Lung microvascular endothelial cell (primary cell): ENCODE measurements around the gene AVPR2. TPM values are rescaled to one million over a fixed set of nuclear protein-coding genes. Genes with fewer than 3 reads are reported as not detected.

Source experiments
- DNase-seq, 2 donors: peaks; one replicate each; pipeline versions ENCODE4 v3.0.0 to v3.0.0-alpha.2; 2010; ENCODE audit warnings: low read depth in 2 of 2
- total RNA-seq: library from RNA; depleted of rRNA; stranded (reverse); fragments of >200 nt; gene quantifications from 2 replicates; pipeline ENCODE4 v1.2.1, GENCODE V29; 2014

The AVPR2 gene
- total RNA-seq, 1 donor from 2014 or later = 0.99 TPM

DNA sequence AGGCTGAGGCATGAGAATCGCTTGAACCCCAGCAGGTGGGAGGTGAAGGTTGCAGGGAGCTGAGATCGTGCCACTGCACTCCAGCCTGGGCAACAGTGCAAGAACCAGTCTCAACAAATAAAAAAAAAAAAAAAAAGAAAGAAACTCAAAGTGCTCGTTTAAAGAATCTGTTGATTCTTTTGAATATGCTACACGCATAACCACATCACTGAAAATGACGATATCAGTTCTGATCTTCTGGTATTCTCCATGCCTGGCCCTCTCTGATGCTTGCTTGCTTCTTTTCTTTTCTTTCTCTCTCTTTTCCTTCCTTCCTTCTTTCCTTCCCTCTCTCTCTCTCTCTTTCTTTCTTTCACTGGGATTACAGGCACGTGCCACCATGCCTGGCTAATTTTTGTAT lies 7.3 kb downstream of the AVPR2 start:
- DNase-seq = no peak

DNA sequence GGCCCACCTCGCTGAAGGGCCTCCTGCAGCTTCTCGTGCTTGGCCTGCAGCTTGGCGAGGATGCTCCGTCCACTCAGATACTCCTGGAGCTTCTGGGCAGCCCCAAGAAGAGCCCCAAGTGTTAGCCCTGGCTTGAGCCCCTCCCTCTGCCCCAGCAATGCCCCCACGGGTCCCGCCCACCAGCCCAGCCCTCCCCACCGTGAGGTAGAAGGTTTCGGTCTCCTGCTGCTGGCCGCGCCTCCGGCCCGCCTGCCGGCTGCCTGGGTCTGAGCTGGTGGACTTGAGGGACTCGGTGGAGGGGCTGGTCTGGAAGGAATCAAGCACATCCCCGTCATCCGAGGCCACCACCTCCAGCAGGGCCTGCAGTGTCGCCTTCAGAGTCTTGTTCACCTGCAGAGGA lies 8.7 kb downstream of the AVPR2 start:
- no peak for DNase-seq

DNA sequence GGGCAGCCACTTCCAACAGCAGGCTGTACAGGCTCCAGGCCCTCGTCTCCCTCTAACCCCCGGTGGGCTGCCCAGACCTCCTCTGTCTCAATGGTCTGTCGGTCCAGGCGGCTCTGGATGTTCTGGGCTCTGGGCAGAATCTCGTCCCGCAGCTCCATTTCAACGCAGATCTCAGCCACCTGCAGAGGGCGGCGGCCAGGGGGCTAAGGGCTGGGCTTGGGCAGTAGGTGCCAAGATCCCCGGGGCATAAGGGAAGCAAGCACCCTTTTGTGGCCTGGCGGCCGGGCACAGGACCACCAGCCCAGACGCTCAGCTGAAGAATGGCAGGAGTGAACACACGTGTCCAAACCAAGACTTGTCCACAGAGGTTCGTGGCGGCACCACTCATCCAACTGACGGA lies 9.2 kb downstream of the AVPR2 start:
- no peak for DNase-seq

DNA sequence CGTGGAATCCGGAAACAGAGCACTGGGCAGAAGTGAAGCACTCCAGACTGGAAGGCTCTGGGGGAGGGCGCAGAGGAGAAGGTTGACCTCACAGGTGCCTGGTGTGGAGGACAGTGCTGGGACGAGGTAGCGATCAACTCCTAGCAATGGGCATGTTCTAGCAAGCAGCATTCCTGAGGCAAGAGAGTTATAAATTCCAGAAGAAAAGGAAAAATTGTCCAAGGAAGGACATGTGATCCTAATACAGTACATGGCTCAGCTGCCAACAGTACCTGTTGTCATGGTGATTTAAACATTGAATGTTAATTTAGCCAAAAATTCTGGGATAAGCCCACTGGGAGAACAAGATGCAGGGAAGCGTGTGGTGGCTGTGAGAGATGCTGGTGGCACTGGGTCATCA lies 13.4 kb downstream of the AVPR2 start:
- no peak for DNase-seq

DNA sequence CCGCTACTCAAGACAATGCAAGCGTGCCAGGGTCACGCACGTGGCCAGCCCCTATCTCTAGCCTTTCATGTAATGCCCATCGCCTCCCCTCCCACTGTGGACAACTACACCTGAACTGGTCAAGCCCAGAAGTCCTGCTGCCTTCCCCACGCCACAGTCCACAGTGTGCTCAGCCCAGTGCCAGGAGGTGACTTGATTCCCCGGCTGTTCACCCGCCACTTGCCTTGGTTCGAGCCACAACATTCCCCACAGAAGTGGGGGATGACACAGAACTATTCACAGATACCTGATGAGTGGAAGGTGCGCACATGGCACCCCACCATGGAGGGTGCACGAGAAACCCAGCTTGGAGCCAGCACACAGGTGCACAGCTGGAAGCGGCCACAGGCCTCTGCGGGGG lies 14.8 kb downstream of the AVPR2 start:
- no peak for DNase-seq

DNA sequence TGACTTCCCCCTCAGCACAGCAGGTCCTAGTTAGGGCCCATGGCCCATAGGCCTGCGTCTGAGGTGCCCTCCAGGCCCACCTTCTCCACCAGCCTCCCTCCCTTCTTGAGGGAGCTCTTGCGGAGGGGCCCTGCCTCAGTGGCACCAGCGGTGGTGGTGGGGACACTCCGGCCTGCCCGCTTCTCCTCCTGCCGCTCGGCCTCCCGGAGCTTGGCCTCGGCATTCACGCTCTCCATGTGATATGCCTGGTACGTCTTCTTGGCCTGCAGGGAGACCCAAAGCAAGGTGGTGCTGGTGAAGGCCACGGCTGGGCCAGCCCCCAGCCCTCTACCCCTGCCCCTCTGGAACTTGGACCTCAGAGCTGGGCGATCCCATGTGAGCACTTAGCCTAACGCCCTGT lies 16.1 kb downstream of the AVPR2 start:
- no peak for DNase-seq

GRCh38 chrX:153921070-153921469 lies 16.6 kb downstream of the AVPR2 start:
- no peak for DNase-seq

- peak in 1 of 2 donors; percentile 50 for DNase-seq
Observed at GRCh38 chrX:153921511-153922446, 17.3 kb downstream of the AVPR2 start.

DNA sequence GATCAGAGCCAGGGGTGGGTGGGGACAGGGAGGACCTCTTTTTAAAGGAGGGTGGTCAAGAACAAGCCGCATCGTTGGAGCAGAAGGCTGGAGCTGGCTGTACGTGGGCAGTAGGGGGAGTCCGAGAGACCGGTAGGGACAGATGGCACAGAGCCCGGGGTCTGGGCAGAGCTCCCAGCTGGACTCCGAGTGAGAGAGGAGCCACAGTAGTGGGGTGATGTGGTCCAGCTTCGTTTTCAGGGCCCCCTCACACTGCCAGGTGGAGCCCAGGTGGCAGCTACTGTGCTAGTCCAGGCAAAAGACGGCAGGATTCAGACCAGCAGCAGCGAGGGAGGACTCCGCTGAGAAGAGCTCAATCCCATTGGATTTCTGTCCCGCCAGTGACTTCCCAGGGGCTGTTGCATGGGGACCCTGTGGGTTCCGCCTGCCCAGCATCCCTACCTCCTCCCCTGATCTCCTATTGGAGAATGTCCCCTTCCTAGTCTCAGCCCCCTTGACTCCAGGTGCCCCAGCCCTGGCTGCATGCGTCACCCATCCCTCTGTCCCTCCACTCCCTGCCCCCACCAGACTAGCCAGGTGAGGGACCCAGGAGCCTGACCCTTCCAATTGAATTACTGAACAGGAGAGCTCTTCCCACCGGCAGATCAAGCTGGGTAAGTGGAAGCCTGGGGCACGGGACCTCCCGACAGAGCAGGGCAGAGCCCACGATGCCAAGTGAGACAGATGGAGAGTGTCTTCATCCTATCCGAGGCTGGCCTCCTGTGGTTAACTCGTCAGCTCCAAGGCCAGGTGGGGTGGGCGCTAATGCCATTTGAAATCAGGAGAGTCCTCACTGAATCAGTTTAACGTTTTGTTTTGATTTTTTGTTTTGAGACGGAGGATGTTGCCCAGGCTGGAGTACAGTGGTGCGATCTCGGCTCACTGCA lies 18.7 kb downstream of the AVPR2 start:
- DNase-seq = peak; percentile 66 to 88

DNA sequence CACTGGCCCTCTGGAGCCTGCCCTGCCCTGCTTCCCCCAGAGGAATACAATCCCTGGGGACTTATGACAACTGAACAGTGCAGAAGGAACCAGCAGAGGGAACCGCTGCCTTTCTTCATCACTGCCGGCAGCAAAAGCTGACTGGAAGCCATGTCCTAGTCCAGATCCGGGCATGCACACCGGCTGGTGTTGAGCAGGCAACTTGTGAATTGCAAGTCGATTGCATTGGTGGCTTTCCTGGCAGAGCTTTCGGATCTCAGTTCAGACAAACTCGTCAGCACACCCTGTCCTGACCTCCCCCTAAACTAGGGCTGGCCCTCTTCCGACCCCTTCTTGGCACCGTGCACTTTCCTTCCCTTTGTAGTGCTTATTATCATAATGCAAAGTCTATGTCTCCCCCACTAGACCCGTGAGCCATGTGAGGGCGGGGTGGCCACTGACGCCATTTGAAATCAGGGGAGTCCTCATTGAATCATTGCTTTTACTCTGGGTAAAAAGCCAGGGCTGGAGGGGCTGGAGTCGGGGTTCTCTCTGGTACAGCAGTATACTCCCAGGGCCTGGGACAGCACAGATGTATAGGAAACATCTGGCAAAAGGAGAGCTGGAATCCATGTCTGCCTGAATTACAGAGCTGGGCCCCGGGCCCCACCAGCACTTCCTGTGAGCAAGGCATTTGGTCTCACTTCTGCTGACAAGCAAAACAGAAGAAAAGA lies 19.8 kb downstream of the AVPR2 start:
- DNase-seq = peak; percentile 65 to 79

DNA sequence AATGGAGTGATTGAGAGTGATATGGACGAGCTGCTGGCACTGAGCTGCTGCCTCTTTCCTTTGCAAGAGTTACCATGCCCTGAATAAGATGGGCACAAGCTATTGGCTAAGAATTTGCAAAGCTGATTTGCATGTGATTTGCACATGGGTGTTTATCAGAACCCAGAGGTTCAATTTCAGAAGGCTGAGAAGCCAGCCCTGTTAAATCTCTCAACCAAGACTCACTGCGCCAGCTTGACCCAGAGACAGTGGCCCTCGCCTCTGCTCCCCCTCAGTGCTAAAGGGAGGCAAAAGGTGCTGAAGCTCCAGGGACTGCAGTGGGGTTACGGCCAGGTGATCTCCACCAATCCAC lies 20.9 kb downstream of the AVPR2 start:
- no peak for DNase-seq

DNA sequence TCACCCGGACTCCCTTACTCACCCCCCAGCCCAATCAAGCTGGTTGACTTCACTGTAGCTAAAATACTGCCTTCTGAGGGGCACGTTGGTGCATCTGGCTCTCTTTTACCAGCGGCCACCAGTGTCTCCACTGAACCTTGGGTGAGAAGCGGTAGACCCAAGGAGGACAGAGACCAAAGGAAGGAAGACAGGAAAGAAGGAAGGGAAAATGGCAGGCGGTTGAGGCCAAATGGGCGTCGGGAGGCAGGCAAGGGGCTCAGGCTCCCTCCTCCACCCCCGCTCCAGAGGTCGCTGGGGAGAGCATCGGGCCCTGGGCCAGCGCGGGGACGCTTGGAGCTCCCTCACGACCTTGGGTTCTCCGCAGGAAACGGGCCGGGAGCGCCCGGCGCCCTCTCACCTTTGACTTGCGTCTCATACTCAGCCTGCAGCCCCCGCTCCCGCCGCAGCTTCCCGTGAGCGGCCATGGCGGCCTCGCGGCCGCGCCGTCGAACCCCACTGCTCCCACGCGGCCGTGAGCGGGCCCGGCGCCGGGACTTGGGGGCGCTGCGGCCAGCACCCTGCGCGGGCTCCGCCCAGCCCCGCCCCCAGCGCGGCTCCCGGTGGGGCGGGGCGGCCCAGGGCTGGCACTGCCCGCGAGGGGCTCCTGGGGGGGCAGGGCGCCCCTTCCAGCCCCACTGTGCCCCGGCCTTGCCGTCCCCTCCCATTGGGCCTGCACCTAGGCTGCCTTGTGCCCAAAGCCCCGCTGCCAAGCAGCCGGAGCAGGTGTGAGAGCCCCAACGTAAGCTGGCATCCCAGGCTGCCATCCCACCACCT lies 21.5 kb downstream of the AVPR2 start, which contains the start of gene ARHGAP4:
TSS of gene ARHGAP4 (minus strand) at position 526 of the 813 bp plus-strand sequence. CDS start at position 464, 62 bp downstream.
- DNase-seq = no peak

GRCh38 chrX:153926552-153926857 lies 22.0 kb downstream of the AVPR2 start:
- DNase-seq = no peak

- DNase-seq = peak; percentile 58 to 79
Observed at GRCh38 chrX:153926858-153927671, 22.6 kb downstream of the AVPR2 start.

- DNase-seq = no peak
Observed at GRCh38 chrX:153927672-153927921, 23.1 kb downstream of the AVPR2 start.

- peak; percentile 99 for DNase-seq
Observed at GRCh38 chrX:153927922-153928760, 23.7 kb downstream of the AVPR2 start.

DNA sequence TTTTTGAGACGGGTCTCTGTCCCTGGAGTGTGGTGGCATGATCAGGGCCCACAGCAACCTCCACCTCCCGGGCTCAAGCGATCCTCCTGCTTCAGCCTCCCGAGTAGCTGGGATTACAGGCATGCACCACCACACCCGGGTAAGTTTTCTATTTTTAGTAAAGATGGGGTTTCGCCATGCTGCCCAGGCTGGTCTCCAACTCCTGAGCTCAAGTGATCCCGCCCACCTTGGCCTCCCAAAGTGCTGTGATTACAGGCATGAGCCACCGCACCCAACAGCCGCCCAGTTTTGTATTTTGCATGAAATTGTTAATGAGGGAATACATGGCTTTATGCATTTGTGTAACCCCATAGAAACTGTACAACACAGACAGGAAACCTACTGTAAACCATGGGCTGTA lies 24.4 kb downstream of the AVPR2 start:
- no peak for DNase-seq

- DNase-seq = no peak
Observed at GRCh38 chrX:153929576-153929975, 25.1 kb downstream of the AVPR2 start.
